HG03064 (cell line): ENCODE results near the gene SPTLC3.

ENCODE experiments used
- ATAC-seq: cut with Tn5 transposase; IDR thresholded peaks from one replicate; pipeline ENCODE4 v1.9.1; 2021; ENCODE audit warnings: low read depth; ENCODE audit not compliant: unreplicated experiment

SPTLC3 gene

GRCh38 chr20:12984069-12984765 is 24.6 kb upstream of the SPTLC3 start:
- ATAC-seq: no peak

DNA sequence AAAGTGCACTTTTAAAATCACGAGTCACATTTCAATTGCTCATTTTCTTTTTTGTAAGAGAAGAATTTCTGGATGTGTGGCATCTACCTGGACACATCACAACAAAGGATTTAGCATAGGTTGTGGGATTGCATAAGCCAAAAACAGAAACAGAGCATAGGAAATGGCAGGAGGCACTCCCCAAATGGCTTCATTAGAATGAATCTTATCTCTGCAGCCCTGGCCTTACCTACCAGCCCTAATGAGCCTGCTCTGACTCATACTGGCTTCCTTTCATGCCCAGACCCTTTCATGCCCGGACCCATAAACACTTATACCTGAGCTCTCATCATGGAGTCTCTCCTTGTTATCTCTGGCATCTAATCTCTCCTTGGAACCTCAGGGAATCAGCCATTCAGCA is 23.9 kb upstream of the SPTLC3 start:
- no peak for ATAC-seq

DNA sequence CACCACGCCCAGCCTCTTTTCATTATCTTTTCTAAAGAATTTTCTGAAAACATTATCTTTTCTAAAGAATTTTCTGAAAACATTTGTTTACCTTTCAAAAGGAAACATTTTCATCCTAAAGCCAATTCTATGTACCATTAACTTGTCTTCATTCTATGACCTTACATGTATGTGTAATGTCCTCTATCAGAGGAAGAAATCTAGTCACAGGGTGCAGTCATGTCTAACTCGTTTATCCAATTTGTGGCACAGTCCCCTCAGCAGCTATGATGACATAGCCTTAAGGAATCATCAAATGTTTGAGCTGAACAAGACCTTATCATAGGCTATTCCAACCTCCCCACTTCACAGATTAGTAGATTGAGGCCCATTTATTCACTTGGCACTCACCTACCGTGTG is 21.5 kb upstream of the SPTLC3 start:
- ATAC-seq: no peak

DNA sequence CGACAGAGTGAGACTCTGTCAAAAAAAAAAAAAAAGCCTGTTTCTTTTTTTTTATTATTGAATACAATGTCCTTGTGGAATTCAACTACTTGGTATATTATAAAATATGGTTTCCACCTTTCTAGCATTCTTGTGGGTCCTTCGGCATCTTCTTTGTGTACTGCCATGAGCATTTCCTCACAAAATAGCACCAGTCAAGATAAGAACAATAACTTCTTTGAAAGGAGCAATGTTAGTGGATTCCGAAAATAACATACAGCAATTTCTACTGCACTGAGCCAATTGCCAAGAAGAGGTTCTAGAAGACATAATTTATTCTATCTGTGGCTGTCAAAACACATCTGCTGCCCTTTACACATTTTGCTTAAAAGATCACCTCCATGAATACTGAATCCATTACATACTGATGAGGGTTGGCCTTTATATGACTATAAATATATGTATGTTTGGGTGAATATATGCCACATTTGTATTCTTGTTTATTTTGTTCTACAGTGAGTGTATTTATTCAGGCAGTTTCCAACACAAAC is 19.1 kb upstream of the SPTLC3 start:
- ATAC-seq: no peak

DNA sequence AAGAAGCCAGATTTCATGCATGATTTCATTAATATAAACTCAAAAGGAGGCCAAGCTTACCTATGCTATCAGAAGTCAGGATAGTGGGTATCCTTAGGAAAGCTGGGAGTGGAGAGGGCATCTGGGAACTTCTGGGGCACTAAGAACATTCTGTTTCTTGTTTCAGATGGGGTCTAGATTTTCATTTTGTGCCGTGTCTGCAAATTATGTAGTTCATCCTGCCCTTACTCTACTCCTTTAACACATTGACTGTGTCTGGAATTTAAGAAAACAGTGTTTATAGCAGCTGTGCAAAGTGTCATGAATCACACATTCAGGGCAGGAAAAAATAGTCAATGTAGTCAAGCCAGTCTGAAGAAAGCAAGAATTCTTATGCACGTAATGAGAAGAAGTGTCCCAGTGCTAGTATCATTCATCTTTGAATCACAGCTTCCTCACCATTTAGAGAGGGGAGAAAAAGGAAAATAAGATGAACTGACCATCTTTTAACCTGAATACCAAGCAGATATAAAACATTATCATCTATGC is 11.6 kb upstream of the SPTLC3 start:
- no peak for ATAC-seq

- no peak for ATAC-seq
These were observed 10.7 kb upstream of the SPTLC3 start for GRCh38 chr20:12998046-12998445.

DNA sequence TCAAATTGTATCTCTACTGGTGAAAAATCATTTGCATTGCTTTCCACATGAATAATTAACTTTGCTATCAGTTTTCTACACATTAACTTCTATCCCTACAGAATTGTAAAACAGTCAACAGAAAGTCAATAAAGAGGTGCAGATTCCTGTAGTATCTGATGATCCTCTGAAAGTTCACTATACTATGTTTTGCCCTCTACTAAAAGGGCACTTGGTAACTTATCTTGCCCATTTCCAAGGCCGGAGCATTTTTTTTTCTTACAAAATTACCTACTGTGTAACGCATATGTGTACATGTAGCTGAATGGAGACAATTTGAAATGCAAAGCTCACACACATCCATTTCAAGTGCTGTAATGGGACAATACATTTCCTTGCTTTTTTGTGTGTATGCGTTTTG is 9.6 kb upstream of the SPTLC3 start:
- no peak for ATAC-seq

DNA sequence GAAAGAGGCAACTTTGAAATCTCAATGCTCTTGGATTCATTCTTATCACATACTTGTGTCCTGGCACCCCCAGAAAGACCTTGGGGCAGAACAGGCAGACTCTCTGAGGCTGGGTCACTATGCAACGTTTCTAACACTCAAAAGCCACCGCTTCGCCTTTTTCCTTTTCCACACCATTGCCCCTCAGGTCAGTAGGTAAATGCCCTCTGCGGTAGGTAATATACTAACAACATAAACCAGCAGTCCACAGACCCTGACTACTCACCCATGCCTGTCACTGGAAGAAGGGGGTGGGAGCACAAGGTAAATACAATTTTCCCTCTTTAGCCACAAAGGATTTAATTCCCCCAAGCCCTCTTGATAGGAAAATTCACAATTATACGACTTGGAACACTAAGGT is 6.5 kb upstream of the SPTLC3 start:
- no peak for ATAC-seq

GRCh38 chr20:13006825-13007224 is 1.9 kb upstream of the SPTLC3 start:
- no peak for ATAC-seq

GRCh38 chr20:13007596-13007995 is 1.2 kb upstream of the SPTLC3 start:
- ATAC-seq: no peak

- ATAC-seq: peak; percentile 94
These were observed 1.1 kb downstream of the SPTLC3 start for GRCh38 chr20:13009682-13010406.

- no peak for ATAC-seq
These were observed 4.1 kb downstream of the SPTLC3 start for GRCh38 chr20:13012886-13013285.

DNA sequence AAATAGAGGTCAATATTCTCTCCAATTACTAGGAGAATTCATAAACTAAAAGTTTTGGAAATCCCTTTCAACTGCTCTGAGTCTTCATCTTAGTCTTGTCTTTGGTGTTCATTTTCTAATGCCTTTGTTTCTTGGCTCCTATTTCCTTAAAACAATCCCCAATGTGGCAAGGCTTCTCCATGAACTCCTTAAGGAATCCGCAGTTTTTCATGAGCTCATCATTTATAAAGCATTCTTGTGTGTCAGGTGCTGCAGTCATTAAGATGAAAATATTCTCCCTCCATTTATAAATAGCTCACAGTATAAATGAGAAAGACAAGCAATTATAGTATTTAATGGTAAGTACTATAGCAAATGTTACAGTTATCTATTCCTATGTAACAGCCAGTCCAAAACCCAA is 4.6 kb downstream of the SPTLC3 start:
- no peak for ATAC-seq

DNA sequence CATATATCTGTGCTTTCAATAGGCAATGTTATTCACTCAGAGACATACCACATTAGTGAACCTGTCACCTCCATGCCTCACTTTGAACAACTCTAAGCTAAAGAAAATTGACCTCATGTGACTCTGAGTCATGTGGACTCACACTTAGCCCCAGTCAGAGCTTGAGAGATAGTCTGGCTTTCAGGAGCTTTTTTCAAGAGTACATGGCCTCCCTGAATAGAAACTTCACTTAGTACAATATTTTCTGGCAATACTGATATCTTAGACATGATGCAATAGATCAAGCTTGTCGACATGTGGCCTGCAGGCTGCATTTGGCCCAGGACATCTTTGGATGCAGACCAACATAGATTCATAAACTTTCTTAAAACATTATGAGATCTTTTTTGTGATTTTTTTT is 8.5 kb downstream of the SPTLC3 start:
- no peak for ATAC-seq

DNA sequence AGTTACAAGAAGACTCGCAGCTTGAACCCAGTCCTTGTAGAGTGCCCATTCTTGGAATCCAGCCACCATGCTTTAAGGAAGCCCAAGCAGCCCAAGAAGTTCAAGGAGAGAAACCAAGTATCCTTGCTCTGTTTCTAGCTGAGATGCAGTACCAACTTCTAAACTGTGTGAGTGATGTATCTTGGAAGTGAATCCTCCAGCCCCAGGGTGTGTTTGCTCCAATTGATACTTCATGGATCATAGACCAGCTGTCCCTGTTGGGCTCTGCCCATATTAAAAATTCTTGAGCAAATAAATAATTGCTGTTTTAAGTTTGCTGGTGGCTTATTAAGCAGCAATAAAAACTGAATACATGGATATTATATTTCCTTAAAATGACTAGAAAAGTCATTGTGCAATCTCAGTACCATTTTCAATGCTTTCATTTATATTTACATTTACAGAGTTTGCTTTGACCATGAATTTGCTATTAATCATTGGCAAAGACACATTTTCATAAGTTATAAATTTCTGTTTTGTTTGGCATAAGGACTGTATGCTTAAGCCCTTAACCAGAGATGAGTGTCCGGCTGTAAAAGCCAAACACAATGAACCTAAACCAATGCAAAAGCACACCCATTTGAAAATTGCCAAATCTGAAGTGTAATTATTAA is 9.2 kb downstream of the SPTLC3 start:
- no peak for ATAC-seq

GRCh38 chr20:13021205-13021970 is 12.6 kb downstream of the SPTLC3 start:
- no peak for ATAC-seq

DNA sequence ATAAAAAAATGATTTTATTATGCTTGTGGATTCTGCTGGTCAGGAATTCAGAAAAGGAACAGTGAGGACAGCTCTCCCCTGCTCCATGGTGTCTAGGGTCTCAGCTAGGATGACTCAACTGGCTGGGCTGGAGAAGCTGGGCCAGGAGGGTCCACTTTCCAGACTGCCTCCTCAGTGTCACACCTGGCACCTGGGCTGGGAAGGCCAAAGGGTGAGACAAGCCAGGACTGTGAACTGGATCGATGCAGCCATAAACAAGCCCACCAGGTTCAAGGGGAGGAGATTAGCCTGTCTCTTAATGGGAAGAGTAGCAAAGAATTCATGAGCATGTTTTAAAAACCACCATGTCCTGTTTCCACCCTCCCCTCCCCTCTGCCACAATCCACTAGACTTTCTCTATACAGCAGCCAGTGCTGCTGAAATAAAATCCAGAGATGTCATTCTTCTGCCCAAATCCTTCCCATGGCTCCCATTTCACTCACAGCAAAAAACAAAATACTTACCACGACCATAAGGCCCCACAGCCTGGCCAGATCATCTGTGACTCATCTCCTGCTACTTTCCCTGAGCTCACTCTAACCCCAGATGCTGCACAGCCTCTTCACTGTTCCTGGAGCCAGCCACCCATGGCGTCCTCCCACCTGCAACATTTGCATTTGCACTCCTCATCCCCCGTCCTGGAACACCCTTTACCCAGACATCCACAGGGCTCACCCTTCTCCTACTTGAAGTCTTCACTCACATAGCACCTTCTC is 13.8 kb downstream of the SPTLC3 start:
- no peak for ATAC-seq

DNA sequence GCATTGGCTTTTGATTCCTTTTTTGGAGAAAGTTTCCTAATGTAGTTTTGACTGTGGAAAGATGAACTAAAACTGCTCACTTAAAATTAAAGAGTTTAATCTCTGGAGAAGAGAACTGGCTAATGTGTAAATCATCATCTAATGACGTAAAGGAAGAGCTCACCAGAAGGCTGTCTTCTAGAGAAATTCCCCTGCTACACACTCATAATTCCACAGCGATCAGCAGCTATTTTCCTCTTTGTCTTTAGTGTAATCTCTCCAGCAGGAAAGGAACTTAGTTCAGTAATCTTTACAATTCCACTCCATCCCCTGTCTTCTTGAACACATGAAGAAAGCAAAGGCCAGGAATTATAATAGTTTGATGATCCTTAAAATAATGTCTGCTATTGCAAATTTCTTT is 15.8 kb downstream of the SPTLC3 start:
- no peak for ATAC-seq

DNA sequence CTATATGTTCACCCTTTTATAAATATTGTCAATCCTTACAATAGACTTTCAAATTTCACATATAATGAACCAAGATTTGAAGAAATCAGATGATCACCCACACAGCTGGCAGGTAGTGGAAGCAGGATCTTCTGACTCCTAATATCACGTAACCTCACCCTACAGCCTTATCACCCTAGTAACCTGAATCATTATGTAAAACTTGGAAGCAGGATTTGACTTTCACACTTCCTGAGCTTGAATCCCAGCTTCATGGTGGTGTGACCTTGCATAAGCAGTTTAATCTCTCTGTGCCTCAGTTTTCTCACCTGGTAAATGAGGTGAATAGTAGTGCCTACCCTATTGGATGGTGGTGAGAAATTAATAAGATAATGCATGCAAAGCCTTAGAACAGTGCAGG is 16.4 kb downstream of the SPTLC3 start:
- ATAC-seq: no peak

DNA sequence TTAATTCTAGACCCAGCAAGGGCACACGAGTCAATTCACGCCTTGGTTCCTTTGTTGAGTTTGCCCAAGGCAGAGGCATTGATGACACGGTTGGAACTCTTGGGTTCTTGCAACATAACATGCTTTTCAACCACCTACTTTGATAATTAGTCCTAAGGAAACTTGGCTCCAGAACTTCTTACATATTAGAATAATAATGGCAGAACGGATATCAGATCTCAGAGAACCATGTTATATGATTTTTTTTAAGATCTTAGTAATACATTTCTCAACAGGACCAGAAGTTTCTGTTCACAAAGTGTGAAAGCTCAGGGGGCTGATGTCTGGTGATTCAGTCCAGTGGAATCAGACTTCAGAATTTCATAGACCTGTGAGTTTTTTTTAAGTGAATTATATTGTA is 19.2 kb downstream of the SPTLC3 start:
- ATAC-seq: no peak
